Testis (tissue), 3 donors: ENCODE results near the gene CCDC157. TPM values are rescaled to one million over a fixed set of nuclear protein-coding genes. Genes with fewer than 3 reads are reported as not detected.
"Not testable (repeated sequence)": the region's sequence is repeated elsewhere in the genome, so short reads cannot be mapped to it uniquely, and the experiment has no call there.

Experiments used
- DNase-seq: peaks from one replicate; pipeline ENCODE4 v3.0.0-alpha.2; 2019
- H3K27ac ChIP-seq, 2 donors: fragments of 200-600 bp; sonication (generic); one replicate each; pipeline ENCODE4 v1.5.1; 2019
- H3K27me3 ChIP-seq: fragments of 200-600 bp; sonication (generic); one replicate; pipeline ENCODE4 v1.5.1; 2019
- H3K36me3 ChIP-seq: fragments of 200-600 bp; sonication (generic); one replicate; pipeline ENCODE4 v1.5.1; 2017; ENCODE audit warnings: low read depth; ENCODE audit errors: missing control alignments
- H3K4me1 ChIP-seq: fragments of 200-600 bp; sonication (generic); one replicate; pipeline ENCODE4 v1.5.1; 2019
- H3K4me3 ChIP-seq, 2 donors: fragments of 200-600 bp; sonication (generic); one replicate each; pipeline ENCODE4 v1.5.1; 2017 to 2019
- H3K9me3 ChIP-seq: fragments of 200-600 bp; sonication (generic); one replicate; pipeline ENCODE4 v1.5.1; 2017
- POLR2A ChIP-seq: fragments of 450-650 bp; IDR thresholded peaks from one replicate; pipeline ENCODE4 v1.6.1; 2017; ENCODE audit warnings: antibody characterized with exemption, mild to moderate bottlenecking, moderate library complexity
- WGBS, 2 donors: methylation state at CpG; one replicate each; pipeline ENCODE4 v1.1.5; 2018; 5-methylcytosine and 5-hydroxymethylcytosine counted together
- intact Hi-C: fragments of 100-400 bp; cut with DNase I; formaldehyde crosslinking; loops from one replicate; pipeline ENCODE4 v1.15.1; 2023; ENCODE audit warnings: low total_unique reads
- polyA plus RNA-seq: library from polyadenylated mRNA; stranded (reverse); fragments of 350-450 nt; fragmentation: Illumina TruSeq; extraction: RNeasy Lipid Tissue Mini Kit (QIAGEN cat#74804); gene quantifications from one replicate; pipeline ENCODE4 v1.2.3, GENCODE V29; 2014; ENCODE audit warnings: low read depth, low replicate concordance; ENCODE audit not compliant: insufficient read depth
- total RNA-seq, 2 donors: library from RNA; depleted of rRNA; stranded (reverse); fragments of >200 nt; gene quantifications; one replicate each; pipeline ENCODE4 v1.2.3, GENCODE V29; 2016
- TF ChIP-seq, protein P1 (sequence below), 3 experiments: fragments of 450-650 bp in 2 of 3; fragments of 200-600 bp in 1 of 3; sonication (generic) in 1 of 3; IDR thresholded peaks; one replicate each; pipeline ENCODE4 v1.5.1; 2016 to 2019; ENCODE audit warnings: antibody characterized with exemption in 3 of 3, mild to moderate bottlenecking in 2 of 3, moderate library complexity in 1 of 3

Gene CCDC157
- total and polyA plus RNA-seq, 3 donors from 2014 or later = 69.2 to 81.9 (median 70.1) TPM

DNA sequence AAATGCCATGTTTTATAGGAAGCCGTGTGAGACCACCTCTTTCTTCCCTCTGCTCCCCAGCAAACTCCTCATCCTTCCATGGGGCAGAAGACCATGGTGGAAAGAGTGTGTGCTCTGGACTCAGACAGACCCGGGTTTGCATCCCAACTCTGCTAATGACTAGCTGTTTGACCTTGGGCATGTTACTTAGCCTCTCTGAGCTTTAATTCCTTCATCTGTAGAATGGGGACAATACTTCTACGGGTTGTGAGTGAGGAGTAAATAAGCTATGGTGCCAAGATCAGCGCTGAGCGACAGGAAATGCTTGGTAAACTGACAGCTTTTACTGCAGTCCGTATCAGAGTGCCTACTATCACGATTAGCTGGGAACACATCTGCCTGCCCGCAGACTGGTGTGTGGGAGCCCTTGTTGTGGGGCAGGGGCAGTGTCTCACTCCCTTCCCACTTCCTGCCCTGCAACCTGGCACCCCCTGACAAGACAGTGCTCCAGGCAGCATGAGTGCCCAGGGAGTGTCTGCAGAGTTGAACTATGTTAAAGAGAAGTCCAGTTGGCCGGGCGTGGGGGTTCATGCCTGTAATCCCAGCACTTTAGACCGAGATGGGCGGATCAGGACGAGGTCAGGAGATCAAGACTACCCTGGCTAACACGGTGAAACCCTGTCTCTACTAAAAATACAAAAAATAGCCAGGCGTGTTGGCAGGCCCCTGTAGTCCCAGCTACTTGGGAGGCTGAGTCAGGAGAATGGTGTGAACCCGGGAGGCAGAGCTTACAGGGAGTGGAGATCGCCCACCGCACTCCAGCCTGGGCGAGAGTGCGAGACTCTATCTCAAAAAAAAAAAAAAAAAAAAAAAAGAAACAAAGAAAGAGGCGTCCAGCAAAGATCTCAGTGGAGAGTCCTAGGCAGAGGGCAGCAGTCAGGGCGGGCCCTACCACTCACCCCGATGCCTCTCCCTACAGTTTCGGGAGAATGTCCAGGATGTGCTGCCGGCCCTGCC lies 42.2 kb downstream of the CCDC157 start:
- Histone ChIP-seq H3K4me3 (no peak overlapping the region), H3K4me1 (peaks cover 20% of the 10 kb centered on the region), H3K9me3 (no peaks in the 10 kb centered on the region), H3K27ac (no peak overlapping the region), H3K27me3 (no peaks in the 10 kb centered on the region), H3K36me3 (no peaks in the 10 kb centered on the region)
- no peak for DNase-seq
- intact Hi-C loops = no loop called here
- TF ChIP-seq, protein P1, sequence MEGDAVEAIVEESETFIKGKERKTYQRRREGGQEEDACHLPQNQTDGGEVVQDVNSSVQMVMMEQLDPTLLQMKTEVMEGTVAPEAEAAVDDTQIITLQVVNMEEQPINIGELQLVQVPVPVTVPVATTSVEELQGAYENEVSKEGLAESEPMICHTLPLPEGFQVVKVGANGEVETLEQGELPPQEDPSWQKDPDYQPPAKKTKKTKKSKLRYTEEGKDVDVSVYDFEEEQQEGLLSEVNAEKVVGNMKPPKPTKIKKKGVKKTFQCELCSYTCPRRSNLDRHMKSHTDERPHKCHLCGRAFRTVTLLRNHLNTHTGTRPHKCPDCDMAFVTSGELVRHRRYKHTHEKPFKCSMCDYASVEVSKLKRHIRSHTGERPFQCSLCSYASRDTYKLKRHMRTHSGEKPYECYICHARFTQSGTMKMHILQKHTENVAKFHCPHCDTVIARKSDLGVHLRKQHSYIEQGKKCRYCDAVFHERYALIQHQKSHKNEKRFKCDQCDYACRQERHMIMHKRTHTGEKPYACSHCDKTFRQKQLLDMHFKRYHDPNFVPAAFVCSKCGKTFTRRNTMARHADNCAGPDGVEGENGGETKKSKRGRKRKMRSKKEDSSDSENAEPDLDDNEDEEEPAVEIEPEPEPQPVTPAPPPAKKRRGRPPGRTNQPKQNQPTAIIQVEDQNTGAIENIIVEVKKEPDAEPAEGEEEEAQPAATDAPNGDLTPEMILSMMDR (IDR thresholded peaks at IDR 0.05) = no peak
- no peak for TF ChIP-seq POLR2A
- WGBS, 2 donors = 53 to 56% methylated on average over 23 to 25 of the region's 25 CpGs

DNA sequence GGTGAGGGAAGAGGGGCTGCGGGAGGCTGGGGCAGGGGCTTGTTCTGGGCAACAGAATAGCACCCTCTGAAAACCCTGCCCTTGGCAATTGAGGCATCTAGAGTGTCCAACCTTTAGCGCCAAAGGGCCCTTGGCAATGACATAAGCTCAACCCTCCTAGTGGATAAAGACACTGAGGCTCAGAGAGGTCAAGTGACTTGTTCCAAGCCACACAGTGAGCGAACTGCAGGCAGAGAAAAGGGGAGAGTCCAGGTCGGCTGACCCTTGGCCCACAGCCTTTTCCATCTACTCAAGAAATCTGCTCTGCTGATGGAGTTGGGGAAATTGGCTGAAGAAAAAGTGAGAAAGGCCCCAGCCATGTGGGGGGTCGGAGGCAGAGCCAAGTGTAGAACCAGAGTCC lies 42.9 kb downstream of the CCDC157 start:
- Histone ChIP-seq H3K27ac (no peak overlapping the region), H3K9me3 (no peaks in the 10 kb centered on the region), H3K36me3 (no peaks in the 10 kb centered on the region), H3K4me3 (no peak overlapping the region), H3K4me1 (peaks cover 20% of the 10 kb centered on the region), H3K27me3 (no peaks in the 10 kb centered on the region)
- intact Hi-C loops = no loop called here
- DNase-seq = no peak
- TF ChIP-seq POLR2A = no peak
- TF ChIP-seq, protein P1 (IDR thresholded peaks at IDR 0.05) = no peak
- WGBS, 2 donors = 85 to 92% methylated on average over 4 to 5 of the region's 5 CpGs

DNA sequence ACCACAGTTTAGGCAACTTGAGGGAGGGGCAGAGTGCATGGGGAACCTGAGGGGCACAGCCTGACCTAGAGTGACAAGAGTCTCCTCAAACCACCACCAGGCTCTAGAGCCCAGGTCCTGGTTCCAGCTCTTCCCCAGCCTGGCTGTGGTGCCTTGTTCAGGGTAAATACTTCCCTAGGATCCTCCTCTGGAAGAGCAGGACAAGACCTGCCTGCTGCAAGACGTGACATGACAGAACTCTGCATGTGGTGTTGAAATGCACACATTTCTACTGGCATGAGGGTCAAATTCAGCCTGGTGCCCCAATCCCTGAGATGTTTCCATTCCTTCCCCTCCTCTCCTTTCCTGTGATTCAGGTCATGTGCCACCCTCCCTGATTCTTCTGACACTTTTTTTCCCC lies 43.4 kb downstream of the CCDC157 start:
- 70 to 87% methylated on average over 1 of the region's 1 CpG for WGBS, 2 donors
- intact Hi-C loops = no loop called here
- no peaks in the 10 kb centered on the region for H3K27me3 ChIP-seq

DNA sequence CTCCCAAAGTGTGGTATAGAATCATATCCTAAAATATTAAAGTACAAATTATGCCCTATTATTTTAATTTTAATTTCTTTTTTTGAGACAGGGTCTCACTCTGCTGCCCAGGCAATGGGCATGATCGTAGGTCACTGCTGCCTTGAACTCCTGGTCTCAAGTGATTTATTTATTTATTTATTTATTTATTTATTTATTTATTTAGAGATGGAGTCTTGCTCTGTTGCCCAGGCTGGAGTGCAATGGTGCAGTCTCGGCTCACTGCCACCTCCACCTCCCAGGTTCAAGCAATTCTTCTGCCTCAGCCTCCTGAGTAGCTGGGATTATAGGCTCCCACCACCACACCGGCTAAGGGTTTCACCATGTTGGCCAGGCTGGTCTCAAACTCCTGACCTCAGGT lies 44.2 kb downstream of the CCDC157 start:
- H3K4me3 ChIP-seq, H3K27ac ChIP-seq, intact Hi-C loops, DNase-seq, H3K36me3 ChIP-seq, H3K27me3 ChIP-seq, H3K9me3 ChIP-seq: not testable (repeated sequence)
- WGBS, 2 donors = 90 to 100% methylated on average over 3 of the region's 3 CpGs
- H3K4me1 ChIP-seq = peaks cover 20% of the 10 kb centered on the region

More for the DNA sequence above, 43.4 kb downstream of the CCDC157 start:
- Histone ChIP-seq H3K27ac (no peak overlapping the region), H3K9me3 (no peaks in the 10 kb centered on the region), H3K4me1 (peaks cover 20% of the 10 kb centered on the region), H3K4me3 (no peak overlapping the region), H3K36me3 (no peaks in the 10 kb centered on the region)
- DNase-seq = no peak
- TF ChIP-seq, protein P1 (IDR thresholded peaks at IDR 0.05) = no peak
- no peak for TF ChIP-seq POLR2A

DNA sequence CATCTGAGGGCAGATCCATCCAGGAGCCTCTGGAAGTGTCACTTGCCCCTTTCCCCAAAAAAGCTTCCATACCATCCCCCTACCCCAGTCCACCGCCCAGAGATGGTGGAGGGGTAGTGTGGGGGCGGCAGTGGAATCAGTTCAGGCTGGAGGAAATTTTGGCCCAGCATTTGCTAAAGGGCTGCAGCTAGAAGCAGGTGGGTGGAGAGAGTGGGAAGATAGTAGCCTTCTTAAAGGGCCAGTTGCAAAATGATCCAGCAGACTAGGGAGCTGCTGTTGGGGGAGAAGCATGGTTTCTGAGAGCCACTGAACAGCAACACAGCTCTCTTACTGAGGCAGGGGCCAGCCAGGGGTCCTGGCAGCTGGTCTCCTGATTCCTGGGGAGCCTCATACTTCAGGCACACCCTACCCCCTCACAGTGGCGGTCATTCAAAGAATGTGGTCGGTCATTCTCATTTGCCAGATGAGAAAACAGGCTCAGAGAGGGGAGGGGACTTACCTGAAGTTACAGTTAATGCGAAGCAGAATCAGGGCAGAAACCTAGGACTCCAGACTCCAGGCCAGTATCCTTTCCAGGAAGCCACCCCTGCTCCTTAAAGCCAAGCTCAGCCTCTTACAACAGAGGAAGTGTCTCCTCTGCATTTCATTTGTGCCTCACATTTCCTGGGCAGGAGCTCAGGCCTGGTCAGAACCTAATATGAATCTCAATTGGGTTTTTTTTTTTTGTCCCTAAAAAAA lies 45.4 kb downstream of the CCDC157 start:
- no peaks in the 10 kb centered on the region for H3K27me3 ChIP-seq
- peaks cover 12% of the 10 kb centered on the region for H3K4me1 ChIP-seq
- 60 to 68% methylated on average over 5 of the region's 5 CpGs for WGBS, 2 donors
- no peak for TF ChIP-seq POLR2A
- TF ChIP-seq, protein P1 (IDR thresholded peaks at IDR 0.05) = no peak
- no peaks in the 10 kb centered on the region for H3K9me3 ChIP-seq
- intact Hi-C loops = no loop called here
- no peak overlapping the region for H3K27ac ChIP-seq
- DNase-seq = no peak
- no peak overlapping the region for H3K4me3 ChIP-seq
- no peaks in the 10 kb centered on the region for H3K36me3 ChIP-seq

DNA sequence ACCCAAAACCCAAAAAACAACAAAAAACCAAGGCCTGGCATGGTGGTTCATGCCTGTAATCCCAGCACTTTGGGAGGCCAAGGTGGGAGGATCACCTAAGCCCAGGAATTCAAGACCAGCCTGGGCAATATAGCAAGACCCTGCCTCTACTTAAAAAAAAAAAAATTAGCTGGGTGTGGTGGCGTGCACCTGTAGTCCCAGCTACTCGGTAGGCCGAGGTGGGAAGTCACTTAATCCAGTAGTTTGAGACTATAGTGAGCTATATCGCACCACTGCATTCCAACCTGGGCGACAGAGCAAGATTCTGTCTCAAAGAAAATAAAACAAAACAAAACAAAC lies 45.9 kb downstream of the CCDC157 start:
- H3K36me3 ChIP-seq, H3K27me3 ChIP-seq, H3K4me3 ChIP-seq, DNase-seq, H3K4me1 ChIP-seq, H3K27ac ChIP-seq, intact Hi-C loops, H3K9me3 ChIP-seq: not testable (repeated sequence)
- 91 to 94% methylated on average over 5 of the region's 5 CpGs for WGBS, 2 donors
